ENCODE results near the gene MSMB. TPM values are rescaled to one million over a fixed set of nuclear protein-coding genes. Genes with fewer than 3 reads are reported as not detected.
"Not testable (repeated sequence)": the region's sequence is repeated elsewhere in the genome, so short reads cannot be mapped to it uniquely, and the experiment has no call there.

The MSMB gene
- polyA plus RNA-seq, 4 donors, result not detected

DNA sequence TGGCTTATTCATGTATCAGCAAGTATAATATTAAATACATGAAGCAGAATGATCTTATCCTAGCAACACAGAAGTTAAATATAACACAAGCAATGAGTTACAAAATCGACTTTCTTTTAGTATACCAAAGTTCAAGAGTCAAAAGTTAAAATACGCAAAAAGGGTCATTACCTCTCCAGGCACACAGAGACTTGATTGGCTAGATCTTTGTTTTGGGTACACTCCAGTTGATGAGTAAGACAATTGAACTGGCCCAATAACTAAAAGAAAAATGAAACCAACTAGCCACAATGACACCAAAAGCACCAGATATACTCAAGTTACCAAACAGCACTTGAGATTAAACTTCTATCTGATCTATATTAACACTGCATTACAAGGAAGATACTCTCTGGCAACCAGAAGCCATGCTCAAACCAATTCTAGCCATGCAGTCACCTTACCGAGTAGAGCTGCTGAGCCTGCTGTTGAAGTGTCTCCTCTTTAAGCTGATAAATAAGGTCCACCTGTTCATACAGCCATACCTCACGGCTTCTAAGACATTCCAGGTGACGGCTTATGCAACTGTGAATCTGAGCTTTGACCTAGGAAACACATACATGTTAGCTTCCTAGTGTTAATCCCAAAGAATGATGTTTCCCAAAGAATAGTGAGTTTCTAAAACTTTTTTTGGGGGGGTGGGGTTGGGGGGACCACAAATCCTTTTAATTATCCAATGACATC, 31.2 kb downstream of the MSMB start:
- DNase-seq (ENCODE audit: low read depth in 4 of 4, low spot score in 3 of 4), result no peak

DNA sequence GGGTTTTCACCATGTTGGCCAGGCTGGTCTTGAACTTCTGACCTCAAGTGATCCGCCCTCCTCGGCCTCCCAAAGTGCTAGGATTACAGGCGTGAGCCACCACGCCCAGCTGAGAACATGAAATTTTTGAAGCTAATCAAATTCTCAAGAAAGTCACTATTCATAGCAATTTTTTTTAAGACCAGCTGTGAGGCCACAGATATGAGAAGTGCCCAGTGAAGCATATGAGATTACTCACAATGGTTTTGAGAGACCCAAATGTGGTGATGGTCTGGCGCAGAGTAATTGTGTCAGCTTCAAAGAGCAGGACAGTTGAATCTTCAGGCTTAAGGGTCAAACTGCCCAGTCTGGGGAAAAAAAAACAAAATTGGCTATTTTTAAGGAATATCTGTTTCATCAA, 31.9 kb downstream of the MSMB start:
- DNase-seq (ENCODE audit: low read depth in 4 of 4, low spot score in 3 of 4), result no peak

DNA sequence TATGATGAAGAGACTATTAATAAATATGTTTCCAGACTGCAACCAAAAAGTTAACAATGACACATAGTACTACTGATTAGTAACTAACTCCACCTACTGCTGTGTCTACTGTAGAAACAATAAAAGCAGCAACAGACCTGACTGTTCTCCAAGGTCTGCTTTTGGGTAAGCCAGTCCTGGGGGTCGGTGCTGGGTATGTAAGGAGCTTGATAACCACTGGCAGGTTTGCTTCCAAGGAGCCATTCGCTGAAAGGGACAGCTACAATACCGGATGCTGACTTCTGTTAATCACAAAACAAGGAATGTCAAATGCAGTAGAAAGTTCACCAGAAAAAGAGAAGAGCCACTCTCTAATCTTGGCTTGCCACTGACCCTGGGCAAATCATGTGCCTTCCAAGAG, 33.3 kb downstream of the MSMB start:
- no peak for DNase-seq (ENCODE audit: low read depth in 4 of 4, low spot score in 3 of 4)

DNA sequence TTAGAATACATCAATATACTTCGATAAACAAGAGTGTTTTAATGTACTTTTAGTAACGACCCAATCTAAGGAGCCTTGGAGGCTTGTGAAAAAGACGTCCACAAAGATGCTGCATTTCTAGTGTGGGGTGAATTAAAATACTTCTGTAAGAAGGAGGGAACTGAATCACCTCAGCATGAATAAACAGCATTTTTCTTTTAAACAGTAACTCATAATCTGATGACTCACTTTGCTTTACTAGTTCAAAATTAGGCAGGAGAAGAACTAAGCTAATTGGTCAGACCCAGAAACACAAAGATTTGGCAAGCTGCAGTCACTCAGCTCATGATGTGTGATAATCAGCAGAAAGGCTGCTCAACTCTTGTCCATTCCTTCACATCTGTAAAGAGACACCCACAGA, 39.9 kb downstream of the MSMB start:
- no peak for DNase-seq (ENCODE audit: low read depth in 4 of 4, low spot score in 3 of 4)

DNA sequence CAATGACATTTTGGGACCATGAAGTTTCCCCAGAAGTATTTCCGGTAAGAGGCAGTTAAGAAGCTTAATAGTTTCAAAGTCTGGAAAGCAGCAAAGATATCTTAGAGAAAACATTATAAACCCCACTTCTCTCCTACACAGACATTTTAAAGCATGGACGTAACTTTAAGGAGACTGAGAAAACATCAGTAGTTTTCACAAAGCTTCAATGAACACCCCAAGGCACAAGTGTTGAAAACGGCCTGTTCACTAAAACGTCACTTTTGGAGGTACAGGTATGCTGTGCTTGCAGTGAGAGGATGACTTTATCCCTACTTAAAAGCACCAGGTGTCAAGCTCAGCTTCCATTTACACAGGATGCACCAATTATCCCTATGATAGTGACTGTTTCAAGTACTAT, 40.7 kb downstream of the MSMB start:
- DNase-seq (ENCODE audit: low read depth in 4 of 4, low spot score in 3 of 4), result no peak

DNA sequence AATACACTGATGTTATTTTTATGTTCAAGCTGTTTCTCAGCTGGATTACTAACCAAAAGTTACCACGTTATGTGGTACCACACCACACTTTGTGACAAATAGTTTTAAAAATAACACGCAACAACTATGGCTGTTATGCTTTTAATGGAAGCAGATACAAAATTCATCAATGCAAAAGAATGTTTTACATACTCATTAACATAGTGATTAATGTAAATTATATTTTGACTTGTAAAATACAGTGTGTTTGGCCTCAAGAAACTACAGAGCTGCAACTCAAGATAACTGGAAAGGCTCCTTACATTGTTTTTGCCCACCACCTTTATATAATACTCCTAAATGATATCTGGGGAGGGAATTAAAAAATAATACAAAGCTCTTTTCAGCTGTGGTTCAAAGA, 41.1 kb downstream of the MSMB start:
- DNase-seq (ENCODE audit: low read depth in 4 of 4, low spot score in 3 of 4), result no peak

DNA sequence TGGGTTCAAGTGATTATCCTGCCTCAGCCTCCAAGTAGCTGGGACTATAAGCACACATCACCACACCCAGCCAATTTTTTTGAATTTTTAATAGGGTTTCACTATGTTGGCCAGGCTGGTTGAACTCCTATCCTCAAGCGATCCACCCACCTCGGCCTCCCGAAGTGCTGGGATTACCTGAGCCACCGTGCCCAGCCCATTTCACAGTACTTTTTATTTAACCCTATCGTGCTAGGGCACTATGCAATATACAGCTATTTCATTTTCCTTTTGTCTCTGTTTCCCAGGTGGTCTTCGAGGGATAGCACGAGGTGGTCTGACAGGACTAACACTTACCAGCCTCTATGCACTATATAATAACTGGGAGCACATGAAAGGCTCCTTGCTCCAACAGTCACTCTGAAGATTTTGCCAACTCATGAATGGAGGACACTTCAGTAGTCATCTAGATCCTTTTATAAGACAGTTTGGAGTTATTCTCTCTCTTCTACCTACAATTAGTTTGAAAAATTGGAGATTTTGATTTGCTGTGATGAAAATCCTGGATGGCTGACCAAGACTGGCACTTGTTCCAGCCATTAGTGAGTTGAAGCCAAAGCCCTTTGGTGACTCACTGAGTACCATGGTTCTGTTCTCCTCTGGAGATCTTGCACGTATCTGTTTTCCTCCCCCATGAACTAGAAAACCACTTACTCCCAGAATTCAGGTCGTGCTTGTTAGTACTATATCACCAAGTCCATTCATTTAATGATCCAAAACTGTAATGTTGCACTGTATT, 43.0 kb downstream of the MSMB start:
- DNase-seq (ENCODE audit: low read depth in 4 of 4, low spot score in 3 of 4), result no peak

DNA sequence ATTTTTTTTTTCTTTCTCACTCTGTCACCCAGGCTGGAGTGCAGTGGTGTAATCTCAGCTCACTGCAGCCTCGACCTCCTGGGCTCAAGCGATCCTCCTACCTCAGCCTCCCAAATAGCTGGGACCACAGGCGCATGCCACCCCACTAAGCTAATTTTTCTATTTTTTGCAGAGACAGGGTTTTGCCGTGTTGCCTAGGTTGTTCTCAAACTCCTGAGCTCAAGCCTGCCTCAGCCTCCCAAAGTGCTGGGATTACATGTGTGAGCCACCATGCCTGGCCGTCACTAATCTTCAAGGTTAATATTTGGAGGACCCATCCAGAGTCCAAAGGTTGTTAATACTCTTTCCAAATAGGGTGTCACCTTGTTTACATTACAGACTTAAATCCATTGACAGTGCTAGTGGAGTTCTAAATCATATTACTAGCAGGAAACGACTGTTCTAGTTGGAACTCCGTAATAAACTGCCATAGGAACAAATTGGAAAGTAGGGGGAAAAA, 43.8 kb downstream of the MSMB start:
- not testable (repeated sequence) for DNase-seq (ENCODE audit: low read depth in 4 of 4, low spot score in 3 of 4)

DNA sequence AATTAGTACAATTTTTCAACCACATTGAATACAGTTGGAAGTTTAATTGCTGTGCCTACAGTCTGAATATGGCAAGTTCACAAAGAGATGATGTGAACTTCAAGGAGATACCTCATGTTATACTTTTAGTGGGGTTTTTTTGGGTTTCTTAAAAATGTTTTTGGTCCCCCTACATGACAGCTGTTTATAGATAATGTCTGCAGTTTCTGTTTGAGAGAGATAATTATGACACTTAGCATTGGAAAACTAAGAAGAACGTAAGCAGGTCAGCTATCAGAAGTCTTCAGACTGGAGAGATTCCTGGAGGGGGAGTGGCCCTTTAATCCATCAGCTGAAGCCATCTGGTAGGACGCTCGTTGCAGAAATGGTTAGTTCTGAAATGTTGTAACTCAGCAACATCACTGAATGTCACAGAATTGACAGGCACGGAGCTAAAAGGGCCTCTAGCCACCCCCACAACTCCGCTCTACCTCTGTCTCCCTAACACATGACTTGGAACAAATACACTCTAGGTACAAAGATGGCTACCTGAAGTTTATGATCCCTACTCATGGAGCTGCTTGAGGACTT, 44.8 kb downstream of the MSMB start:
- no peak for DNase-seq (ENCODE audit: low read depth in 4 of 4, low spot score in 3 of 4)

DNA sequence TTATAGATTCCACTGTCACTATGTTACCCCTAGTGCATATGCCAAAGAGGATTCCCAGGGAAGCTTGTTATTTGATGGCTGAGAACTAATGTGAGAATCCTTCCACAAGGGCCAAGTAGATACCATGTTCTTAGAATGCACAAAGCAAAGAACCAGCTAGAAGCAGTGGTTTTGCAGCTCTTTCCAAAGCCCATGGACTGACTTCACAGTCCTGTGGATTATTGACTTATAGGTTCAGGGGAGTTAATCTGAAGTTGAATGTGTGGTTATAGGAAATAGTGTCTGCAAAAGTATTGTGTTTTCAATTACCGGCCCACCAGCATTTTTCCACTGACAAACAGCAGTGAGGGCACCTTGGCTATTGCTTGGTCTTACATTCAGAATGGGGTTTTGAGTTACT, 45.5 kb downstream of the MSMB start:
- no peak for DNase-seq (ENCODE audit: low read depth in 4 of 4, low spot score in 3 of 4)

DNA sequence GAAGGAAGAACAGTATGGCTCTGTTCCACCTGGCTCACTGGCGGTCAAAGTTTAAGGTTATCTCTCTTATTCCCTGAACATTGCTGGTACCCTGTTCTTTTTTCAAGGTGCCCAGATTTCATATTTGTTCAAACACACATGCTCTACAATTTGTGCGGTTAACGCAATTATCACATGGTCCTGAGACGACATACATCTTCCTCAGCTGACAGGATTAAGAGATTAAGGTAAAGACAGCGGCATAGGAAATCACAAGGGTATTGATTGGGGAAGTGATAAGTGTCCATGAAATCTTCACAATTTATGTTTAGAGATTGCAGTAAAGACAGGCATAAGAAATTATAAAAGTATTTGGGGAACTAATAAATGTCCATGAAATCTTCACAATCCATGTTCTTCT, 46.1 kb downstream of the MSMB start:
- DNase-seq (ENCODE audit: low read depth in 4 of 4, low spot score in 3 of 4), result not testable (repeated sequence)

DNA sequence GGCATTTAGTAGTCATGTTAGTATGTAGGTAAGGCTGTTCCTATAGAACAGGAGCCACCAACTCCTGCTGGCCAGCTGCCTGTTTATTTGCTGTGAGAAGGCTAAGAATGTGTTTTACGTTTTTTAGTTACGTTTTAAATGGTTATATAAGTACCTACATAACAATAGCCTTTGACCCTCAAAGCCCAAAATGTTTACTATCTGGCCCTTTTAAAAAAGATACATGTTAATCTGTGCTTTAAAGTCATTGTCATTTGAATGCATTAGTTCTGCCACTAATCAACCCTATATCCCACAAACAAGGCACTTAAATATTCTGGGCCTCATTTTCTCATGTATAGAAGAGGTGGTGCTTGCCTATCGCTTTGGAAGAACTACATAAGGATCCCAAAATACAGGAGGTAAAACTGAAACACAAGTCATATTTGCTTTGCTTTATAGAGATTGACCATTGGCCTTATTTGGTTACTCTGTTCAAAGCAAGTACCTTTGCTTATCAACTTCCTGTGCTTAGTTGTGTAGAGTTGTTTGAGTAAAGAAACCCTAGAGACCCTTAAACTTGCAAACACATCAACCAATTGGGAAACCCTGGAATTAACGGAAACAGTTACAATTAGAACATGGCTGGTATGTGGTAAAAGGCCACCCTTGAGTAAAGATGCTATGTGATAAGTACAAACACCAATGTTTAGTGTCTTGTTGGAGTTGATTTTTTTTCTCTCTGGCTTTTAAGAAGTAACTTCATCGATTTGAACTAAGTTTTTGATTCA, 47.9 kb downstream of the MSMB start:
- DNase-seq (ENCODE audit: low read depth in 4 of 4, low spot score in 3 of 4), result no peak

DNA sequence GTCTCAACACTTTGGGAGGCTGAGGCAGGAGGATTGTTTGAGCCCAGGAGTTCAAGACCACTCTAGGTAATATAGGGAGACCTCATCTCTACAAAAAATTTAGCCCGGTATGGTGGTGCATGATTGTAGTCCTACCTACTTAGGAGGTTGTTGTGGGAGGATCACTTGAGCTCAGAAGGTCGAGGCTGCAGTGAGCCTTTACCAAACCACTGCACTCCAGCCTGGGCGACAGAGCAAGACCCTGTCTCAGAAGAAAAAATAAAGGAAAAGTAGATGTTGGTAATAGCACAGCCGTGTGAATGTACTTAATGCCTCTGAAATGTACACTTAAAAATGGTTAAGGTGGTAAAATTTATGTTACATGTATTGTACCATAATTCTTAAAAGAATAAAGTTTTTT, 48.5 kb downstream of the MSMB start:
- DNase-seq (ENCODE audit: low read depth in 4 of 4, low spot score in 3 of 4), result no peak

DNA sequence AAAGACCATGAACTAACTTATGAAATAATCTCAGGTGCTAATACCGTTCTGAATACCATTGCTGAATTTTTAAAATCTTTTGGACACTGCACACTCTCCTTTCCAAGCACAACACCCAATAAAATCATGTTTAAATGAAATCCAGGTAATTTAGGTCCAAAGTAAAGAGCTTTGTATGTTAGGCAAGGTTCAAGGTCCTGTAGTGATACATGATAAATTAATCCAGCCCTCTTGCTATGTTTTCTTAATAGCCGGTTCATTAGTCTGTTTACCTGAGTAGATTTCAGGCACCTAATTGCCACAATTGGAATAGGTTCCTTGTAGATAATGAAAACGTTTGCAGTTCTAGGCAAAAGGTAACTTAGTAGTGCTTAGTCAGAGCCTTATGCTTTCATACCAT, 60.5 kb downstream of the MSMB start:
- not testable (repeated sequence) for DNase-seq (ENCODE audit: low read depth in 4 of 4, low spot score in 3 of 4)

DNA sequence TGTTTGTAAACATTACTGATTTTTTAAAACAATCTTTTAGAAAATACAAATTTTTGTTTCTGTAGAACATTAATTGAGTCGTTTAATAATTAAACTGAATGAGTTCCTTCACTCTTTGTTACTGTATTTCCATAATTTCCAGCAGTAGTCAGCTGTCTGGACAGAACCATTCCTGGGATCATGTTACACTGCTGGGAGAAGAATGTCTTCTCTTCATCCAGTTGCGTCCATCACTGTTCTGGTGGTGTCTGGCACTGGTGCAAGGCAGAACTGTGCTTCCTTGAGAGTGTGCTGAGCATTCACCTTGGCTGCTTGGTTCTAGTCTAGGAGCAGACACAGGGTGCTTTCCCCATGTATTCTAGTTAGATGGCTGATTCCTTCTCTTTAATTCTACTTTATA, 61.6 kb downstream of the MSMB start:
- not testable (repeated sequence) for DNase-seq (ENCODE audit: low read depth in 4 of 4, low spot score in 3 of 4)

DNA sequence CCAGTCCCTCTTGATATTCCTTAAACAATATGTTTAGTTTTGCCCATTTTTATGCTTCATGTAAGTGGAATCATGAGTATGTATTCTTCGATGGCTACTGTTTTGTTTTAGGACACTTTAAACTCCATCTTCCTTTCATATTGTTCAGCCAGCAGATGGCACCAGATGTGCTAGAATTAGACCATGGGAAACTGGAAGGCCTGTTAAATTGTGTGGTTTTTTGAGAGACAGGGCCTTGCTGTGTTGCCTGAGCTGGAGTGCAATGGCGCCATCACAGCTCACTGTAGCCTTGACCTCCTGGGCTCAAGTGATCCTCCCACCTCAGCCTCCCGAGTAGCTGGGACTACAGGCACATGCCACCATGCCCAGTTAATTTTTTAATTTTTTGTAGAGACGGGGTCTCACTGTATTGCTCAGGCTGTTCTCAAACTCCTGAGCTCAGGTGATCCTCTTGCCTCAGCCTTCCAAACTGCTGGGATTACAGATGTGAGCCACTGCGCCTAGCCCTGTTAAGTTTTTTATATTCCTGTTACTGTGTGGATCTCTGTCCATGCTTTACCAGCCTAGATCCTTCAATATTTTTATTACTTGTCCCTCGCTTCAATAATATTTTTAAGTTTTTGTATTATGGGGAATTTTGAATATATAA, 62.4 kb downstream of the MSMB start:
- DNase-seq (ENCODE audit: low read depth in 4 of 4, low spot score in 3 of 4), result peak in 2 of 4 donors; percentile 8 to 17

Data from left renal pelvis (tissue), 4 donors.